Measurements from ENCODE around the gene RITA1. TPM values are rescaled to one million over a fixed set of nuclear protein-coding genes. Genes with fewer than 3 reads are reported as not detected.

Gene RITA1
- total RNA-seq, 1 donor from 2014 or later = 11.7 TPM

GRCh38 chr12:113233967-113234366 is 48.4 kb downstream of the RITA1 start:
- Mint-ChIP-seq H3K36me3 (ENCODE audit: low read depth, unreplicated experiment) (peaks cover 11% of the 10 kb centered on the region), H3K27ac (ENCODE audit: unreplicated experiment) (no peak overlapping the region), H3K9me3 (ENCODE audit: unreplicated experiment) (no peaks in the 10 kb centered on the region), H3K27me3 (ENCODE audit: unreplicated experiment) (peaks cover 7% of the 10 kb centered on the region), H3K4me1 (ENCODE audit: unreplicated experiment) (peaks cover 20% of the 10 kb centered on the region), H3K4me3 (ENCODE audit: unreplicated experiment) (no peak overlapping the region)
- TF ChIP-seq CTCF (IDR thresholded peaks at IDR 0.05; ENCODE audit: unreplicated experiment) = no peak
- no peak for DNase-seq (ENCODE audit: low spot score)

- Mint-ChIP-seq H3K4me1 (ENCODE audit: unreplicated experiment) (peaks cover 21% of the 10 kb centered on the region), H3K36me3 (ENCODE audit: low read depth, unreplicated experiment) (peaks cover 11% of the 10 kb centered on the region), H3K27ac (ENCODE audit: unreplicated experiment) (no peak overlapping the region), H3K27me3 (ENCODE audit: unreplicated experiment) (peaks cover 7% of the 10 kb centered on the region), H3K9me3 (ENCODE audit: unreplicated experiment) (no peaks in the 10 kb centered on the region), H3K4me3 (ENCODE audit: unreplicated experiment) (no peak overlapping the region)
- no peak for DNase-seq (ENCODE audit: low spot score)
- no peak for TF ChIP-seq CTCF (IDR thresholded peaks at IDR 0.05; ENCODE audit: unreplicated experiment)
These were observed 49.0 kb downstream of the RITA1 start for GRCh38 chr12:113234483-113234882.

- no peak for TF ChIP-seq CTCF (IDR thresholded peaks at IDR 0.05; ENCODE audit: unreplicated experiment)
- no peak for DNase-seq (ENCODE audit: low spot score)
- peaks cover 7% of the 10 kb centered on the region for H3K27me3 Mint-ChIP-seq (ENCODE audit: unreplicated experiment)
- H3K4me3 Mint-ChIP-seq (ENCODE audit: unreplicated experiment) = no peak overlapping the region
- peaks cover 7% of the 10 kb centered on the region for H3K36me3 Mint-ChIP-seq (ENCODE audit: low read depth, unreplicated experiment)
- no peak overlapping the region for H3K27ac Mint-ChIP-seq (ENCODE audit: unreplicated experiment)
- no peaks in the 10 kb centered on the region for H3K9me3 Mint-ChIP-seq (ENCODE audit: unreplicated experiment)
- peaks cover 26% of the 10 kb centered on the region for H3K4me1 Mint-ChIP-seq (ENCODE audit: unreplicated experiment)
These were observed 50.5 kb downstream of the RITA1 start for GRCh38 chr12:113235976-113236375.

DNA sequence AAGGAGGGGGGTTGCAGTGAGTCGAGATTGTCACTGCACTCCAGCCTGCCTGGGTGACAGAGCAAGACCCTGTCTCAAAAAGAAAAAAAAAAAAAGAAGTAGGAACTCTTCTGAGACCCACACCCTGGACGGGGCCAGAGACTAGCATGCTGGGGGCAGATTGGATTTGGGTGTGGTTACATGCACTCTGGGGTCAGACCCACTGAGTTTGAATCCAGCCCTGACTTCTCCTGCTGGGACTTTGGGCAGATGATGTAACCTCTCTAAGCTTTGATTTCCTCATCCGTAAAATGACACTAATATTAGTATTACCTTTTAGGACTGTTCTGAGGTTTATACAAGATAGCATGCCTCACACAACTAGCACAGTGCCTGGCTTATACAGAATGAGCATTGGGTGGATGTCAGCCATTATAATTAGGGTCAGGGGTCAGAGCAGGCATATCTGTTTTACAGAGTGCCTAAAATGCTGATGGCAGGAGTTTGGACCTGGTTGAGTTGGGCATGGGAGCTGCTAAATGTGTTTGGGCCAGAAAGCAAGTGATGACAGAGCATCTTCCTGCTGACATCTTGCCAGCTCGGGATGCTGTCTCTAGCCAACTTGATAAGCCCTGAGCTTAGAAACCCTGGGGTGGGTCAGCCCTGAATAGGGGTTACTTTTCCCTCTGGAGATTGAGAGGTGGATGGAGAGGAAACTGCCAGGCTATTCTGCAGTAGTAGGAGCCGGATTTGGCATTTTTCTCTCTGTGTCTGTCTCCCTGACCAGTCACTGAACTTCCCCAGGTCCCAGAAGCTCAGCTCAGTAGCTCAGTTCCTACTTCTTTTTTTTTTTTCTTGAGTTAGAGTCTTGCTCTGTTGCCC is 51.2 kb downstream of the RITA1 start:
- no peak for TF ChIP-seq CTCF (IDR thresholded peaks at IDR 0.05; ENCODE audit: unreplicated experiment)
- peaks cover 29% of the 10 kb centered on the region for H3K4me1 Mint-ChIP-seq (ENCODE audit: unreplicated experiment)
- H3K4me3 Mint-ChIP-seq (ENCODE audit: unreplicated experiment) = no peak overlapping the region
- no peaks in the 10 kb centered on the region for H3K9me3 Mint-ChIP-seq (ENCODE audit: unreplicated experiment)
- peaks cover 6% of the 10 kb centered on the region for H3K27me3 Mint-ChIP-seq (ENCODE audit: unreplicated experiment)
- no peak overlapping the region for H3K27ac Mint-ChIP-seq (ENCODE audit: unreplicated experiment)
- DNase-seq (ENCODE audit: low spot score) = no peak
- peaks cover 4% of the 10 kb centered on the region for H3K36me3 Mint-ChIP-seq (ENCODE audit: low read depth, unreplicated experiment)

DNA sequence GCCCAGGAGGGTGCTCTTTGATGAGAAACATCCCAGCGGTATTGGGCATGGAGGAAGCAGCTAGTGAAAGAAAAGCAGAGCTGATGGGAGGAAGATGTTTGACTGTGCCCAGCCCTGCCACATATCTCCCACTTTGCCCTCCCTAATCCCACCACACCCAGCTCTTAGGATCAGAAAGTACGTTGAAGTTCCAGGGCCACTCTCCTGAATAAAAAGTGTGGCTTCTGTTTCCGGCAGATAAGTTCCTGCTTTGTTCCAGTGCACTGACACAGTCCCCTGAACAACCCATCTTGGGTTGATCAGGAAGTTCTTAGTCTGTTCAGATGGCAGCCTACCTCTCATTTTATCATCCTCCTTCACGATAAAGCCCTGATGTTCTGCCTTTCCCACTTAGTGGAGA is 52.2 kb downstream of the RITA1 start:
- no peak for DNase-seq (ENCODE audit: low spot score)
- Mint-ChIP-seq H3K27me3 (ENCODE audit: unreplicated experiment) (peaks cover 7% of the 10 kb centered on the region), H3K4me3 (ENCODE audit: unreplicated experiment) (no peak overlapping the region), H3K9me3 (ENCODE audit: unreplicated experiment) (no peaks in the 10 kb centered on the region), H3K27ac (ENCODE audit: unreplicated experiment) (peak overlapping the region; percentile 13), H3K4me1 (ENCODE audit: unreplicated experiment) (peaks cover 29% of the 10 kb centered on the region), H3K36me3 (ENCODE audit: low read depth, unreplicated experiment) (peaks cover 8% of the 10 kb centered on the region)
- TF ChIP-seq CTCF (IDR thresholded peaks at IDR 0.05; ENCODE audit: unreplicated experiment) = no peak

All from endothelial cell (in vitro differentiated cells).